WI38 (cell line): Measurements from ENCODE around the gene PLXNA1.

Source experiments
- H3K4me3 ChIP-seq: 2 replicates; pipeline ENCODE4 v1.5.1; 2011; ENCODE audit warnings: low read depth, mild to moderate bottlenecking, control low read depth, low read length
- TF ChIP-seq, protein P1 (sequence below): IDR thresholded peaks from 2 replicates; pipeline ENCODE4 v1.5.1; 2012; ENCODE audit warnings: low read depth, mild to moderate bottlenecking, control low read depth, low read length

The PLXNA1 gene

DNA sequence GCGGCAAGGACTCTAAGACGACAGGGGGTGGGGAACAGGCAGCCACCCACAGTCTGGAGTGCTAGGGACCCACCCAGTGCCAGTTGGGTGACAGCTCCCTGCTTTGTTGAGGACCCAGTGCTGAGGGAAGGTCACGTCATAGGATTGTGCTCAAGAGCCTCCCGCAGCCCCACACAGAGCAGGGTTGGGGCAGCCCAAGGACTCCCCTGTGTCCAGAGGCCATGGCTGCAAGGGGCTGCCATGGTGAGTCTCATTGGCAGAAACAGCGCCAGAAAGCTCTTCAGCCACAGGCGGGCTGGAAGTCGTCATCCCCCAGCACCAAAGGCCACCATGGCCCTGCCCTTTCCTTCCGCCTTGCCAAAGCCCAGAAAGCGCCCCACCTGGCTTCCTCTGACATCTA lies 37.0 kb upstream of the PLXNA1 start:
- H3K4me3 ChIP-seq = no peak overlapping the region
- TF ChIP-seq, protein P1, sequence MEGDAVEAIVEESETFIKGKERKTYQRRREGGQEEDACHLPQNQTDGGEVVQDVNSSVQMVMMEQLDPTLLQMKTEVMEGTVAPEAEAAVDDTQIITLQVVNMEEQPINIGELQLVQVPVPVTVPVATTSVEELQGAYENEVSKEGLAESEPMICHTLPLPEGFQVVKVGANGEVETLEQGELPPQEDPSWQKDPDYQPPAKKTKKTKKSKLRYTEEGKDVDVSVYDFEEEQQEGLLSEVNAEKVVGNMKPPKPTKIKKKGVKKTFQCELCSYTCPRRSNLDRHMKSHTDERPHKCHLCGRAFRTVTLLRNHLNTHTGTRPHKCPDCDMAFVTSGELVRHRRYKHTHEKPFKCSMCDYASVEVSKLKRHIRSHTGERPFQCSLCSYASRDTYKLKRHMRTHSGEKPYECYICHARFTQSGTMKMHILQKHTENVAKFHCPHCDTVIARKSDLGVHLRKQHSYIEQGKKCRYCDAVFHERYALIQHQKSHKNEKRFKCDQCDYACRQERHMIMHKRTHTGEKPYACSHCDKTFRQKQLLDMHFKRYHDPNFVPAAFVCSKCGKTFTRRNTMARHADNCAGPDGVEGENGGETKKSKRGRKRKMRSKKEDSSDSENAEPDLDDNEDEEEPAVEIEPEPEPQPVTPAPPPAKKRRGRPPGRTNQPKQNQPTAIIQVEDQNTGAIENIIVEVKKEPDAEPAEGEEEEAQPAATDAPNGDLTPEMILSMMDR = no peak

DNA sequence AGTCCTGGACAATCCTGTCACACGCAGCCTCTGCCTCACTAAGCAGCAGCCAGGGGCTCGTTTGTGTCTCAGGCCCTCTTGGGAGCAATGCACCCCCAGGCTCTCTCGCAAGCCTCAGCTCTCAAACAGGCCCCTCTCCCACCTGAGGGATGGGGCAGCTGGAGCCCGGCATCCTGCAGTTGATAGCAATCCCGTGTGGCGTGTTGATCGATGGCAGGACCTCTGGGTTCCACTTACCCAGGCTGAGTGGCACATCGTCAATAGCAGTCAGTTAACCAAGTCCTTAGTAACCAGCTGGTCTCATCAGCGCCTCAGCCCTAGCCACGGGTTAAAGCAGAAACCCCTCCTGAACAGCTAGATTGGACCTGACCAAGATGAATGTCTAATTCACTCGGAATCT lies 36.5 kb upstream of the PLXNA1 start:
- TF ChIP-seq, protein P1 = no peak
- H3K4me3 ChIP-seq = no peak overlapping the region

DNA sequence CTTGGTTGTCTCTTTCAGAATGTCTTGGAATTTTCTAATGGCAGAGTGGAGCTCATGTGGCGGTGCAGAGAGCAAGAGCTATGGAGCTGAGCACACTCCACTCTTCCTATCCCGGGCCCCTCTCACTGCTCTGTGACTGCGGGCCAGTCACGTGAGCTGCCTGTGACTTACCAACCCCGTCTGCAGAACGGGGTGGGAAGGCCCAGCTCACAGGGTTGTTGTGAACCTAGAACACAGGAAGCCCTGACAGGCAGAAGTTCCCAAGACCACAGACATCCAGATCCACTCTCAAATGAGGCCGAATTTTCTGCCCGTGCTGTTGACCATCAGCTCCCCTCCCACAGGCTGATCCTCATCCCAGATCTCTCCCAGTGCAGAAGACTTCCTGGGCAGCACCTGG lies 35.5 kb upstream of the PLXNA1 start:
- TF ChIP-seq, protein P1 = no peak
- H3K4me3 ChIP-seq = no peak overlapping the region

DNA sequence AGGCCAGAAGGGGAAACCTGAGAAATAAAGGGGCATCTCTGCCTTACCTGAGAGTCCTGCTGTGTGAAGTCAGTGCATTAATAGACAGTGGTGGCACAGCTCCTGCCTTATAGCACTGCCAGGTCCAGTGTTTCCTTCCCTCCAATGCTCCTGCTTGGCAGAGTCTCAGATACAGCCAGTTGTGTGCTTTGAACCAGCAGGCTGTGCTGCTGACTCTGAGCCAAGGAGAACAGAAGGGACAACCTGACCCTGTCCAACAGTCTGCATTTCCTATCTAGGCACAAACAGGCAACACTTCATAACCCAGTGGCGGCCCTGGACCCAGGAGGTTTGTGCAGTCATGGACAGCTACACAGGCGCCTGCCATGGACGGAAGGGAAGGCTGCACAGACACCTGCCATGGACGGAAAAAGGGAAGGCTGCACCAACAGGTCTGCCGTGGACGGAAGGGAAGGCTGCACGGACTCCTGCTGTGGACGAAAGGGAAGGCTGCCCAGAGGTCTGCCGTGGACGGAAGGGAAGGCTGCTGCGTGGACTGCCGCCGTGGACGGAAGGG lies 33.9 kb upstream of the PLXNA1 start:
- H3K4me3 ChIP-seq = no peak overlapping the region
- TF ChIP-seq, protein P1 = no peak

DNA sequence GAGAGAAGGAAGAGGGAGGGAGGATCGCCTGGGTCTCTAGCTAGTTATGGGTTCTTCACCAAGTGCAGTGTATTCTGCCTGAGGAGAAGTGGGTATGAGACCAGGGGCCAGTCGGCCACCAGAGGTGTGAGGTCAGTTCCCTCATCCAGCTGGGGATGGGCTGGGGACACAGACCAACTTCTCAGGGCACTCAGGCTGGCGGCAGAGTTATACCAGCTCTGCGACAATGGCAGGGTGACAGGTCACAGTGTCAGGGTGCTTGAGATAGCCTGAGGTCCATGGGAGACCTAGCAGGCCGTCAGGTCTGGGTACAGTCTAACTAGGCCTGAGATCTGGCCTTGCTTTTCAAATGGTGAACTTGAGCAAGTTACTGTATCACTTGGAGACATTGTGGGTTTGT lies 31.4 kb upstream of the PLXNA1 start:
- TF ChIP-seq, protein P1 = no peak
- no peak overlapping the region for H3K4me3 ChIP-seq

DNA sequence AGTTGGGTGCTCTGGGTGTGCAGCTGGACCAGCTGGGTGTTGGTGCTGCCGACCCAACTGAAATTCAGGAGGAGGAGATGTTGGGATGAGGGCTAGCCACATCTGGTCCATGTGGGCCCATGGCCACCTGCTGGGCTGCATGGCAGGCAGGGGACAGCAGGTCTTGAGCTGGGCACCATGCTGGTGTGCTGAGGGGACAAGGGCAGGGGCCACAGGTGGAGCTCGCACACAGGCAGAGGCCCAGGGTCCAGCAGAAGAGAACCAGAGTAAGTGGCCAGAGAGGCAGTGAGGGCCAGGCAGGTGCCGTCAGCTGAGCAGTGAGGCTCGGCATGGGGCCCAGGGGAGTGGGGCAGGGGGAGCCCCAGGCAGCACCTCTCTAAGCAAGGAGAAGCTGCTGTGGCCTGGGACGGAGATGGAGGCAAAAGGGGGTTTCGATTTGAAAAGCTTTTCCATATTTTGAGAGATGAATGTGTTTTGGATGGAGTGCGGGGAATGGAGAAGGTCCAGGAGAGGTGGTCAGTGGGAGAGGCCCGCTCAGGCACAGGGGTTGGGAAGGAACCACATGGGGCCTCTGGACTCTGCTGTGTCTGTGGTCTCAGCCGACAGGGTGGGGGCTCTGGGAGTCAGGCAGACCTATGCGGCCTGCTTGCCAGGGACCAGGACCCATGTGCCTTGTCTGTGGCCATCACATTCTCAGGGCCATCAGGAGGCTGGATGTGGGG lies 30.5 kb upstream of the PLXNA1 start:
- H3K4me3 ChIP-seq = no peak overlapping the region
- TF ChIP-seq, protein P1 = no peak

DNA sequence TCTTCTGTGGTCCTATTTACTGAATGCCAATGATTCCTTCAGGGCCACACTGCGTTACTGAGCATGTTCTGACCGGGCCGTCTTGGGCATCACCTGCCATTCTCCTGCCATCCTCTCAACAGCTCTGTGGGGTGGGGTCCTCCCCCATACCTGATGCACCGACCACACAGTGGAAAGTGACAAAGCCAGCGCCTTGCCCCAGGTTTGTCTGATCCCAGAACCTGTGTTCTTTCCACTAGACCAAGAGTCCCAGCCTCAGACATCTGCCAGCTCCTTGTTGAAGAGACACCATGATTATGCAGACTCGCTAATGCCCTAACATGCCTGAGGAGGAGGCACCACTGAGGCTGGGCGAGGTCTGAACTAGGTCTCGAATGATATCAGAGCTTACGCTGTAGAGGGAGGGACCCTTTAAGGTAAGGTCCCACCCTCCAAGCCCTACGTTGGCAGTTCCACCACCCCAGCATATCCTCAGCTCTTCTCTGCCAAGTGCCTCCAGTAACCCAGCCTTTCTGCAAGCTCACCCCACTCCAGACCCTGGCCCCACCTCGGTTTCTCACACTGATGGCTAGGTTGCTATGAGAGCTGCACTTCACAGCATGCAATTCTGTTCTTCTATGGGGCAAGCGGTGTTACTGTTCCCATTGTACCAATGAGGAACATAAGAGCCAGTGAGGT lies 29.8 kb upstream of the PLXNA1 start:
- no peak overlapping the region for H3K4me3 ChIP-seq
- TF ChIP-seq, protein P1 = no peak
